DND-41 (cell line): ENCODE measurements around the gene TMEM106C.

Experiments used
- EZH2 ChIP-seq: IDR thresholded peaks from 3 replicates; pipeline ENCODE4 v1.6.1; 2012; ENCODE audit warnings: borderline replicate concordance, low read depth, mild to moderate bottlenecking, moderate library complexity, low read length, inconsistent platforms; ENCODE audit not compliant: severe bottlenecking
- TF ChIP-seq, protein P1 (sequence below): IDR thresholded peaks from 2 replicates; pipeline ENCODE4 v1.5.1; 2012; ENCODE audit warnings: borderline replicate concordance, low read length, moderate library complexity, mild to moderate bottlenecking; ENCODE audit not compliant: poor library complexity, severe bottlenecking; ENCODE audit errors: extremely low read depth

GRCh38 chr12:48008349-48008748 is 45.0 kb downstream of the TMEM106C start:
- no peak for TF ChIP-seq EZH2
- TF ChIP-seq, protein P1, sequence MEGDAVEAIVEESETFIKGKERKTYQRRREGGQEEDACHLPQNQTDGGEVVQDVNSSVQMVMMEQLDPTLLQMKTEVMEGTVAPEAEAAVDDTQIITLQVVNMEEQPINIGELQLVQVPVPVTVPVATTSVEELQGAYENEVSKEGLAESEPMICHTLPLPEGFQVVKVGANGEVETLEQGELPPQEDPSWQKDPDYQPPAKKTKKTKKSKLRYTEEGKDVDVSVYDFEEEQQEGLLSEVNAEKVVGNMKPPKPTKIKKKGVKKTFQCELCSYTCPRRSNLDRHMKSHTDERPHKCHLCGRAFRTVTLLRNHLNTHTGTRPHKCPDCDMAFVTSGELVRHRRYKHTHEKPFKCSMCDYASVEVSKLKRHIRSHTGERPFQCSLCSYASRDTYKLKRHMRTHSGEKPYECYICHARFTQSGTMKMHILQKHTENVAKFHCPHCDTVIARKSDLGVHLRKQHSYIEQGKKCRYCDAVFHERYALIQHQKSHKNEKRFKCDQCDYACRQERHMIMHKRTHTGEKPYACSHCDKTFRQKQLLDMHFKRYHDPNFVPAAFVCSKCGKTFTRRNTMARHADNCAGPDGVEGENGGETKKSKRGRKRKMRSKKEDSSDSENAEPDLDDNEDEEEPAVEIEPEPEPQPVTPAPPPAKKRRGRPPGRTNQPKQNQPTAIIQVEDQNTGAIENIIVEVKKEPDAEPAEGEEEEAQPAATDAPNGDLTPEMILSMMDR, result no peak
